HEK293 (cell line): ENCODE results near the gene RBM39.

Experiments used
- CTCF ChIA-PET: fragments of 350-600 bp; formaldehyde crosslinking; extraction: SDS; loops from one replicate; lab custom pipeline; 2021; ENCODE audit warnings: antibody characterized with exemption; lab: Yijun Ruan, JAX
- POLR2A ChIA-PET: fragments of 300-600 bp; formaldehyde crosslinking; extraction: SDS; loops from one replicate; lab custom pipeline; 2020; ENCODE audit warnings: antibody characterized with exemption, inconsistent platforms; lab: Yijun Ruan, JAX
- H3K27ac ChIP-seq: fragments of 200-500 bp; sonication (Bioruptor generic); 2 replicates; pipeline ENCODE4 v1.5.1; 2014; ENCODE audit warnings: low read depth, low read length, control low read depth, inconsistent platforms; ENCODE audit errors: extremely low read depth
- H3K36me3 ChIP-seq, 2 experiments: fragments of 200-500 bp in 1 of 2; sonication (Bioruptor generic) in 1 of 2; 1 replicate in 1 of 2; 2 replicates in 1 of 2; pipeline ENCODE4 v1.5.1; 2014 to 2017; ENCODE audit warnings: inconsistent platforms in 2 of 2, low read length in 2 of 2; ENCODE audit not compliant: control insufficient read depth in 2 of 2, insufficient read depth in 1 of 2
- H3K4me1 ChIP-seq: fragments of 200-500 bp; sonication (Bioruptor generic); 2 replicates; pipeline ENCODE4 v1.5.1; 2014; ENCODE audit warnings: mild to moderate bottlenecking, low read length, inconsistent platforms; ENCODE audit not compliant: control insufficient read depth, insufficient read depth
- H3K4me3 ChIP-seq: 2 replicates; pipeline ENCODE4 v1.5.1; 2011; ENCODE audit warnings: low read depth, mild to moderate bottlenecking, control low read depth, low read length, moderate library complexity
- H3K9me3 ChIP-seq: fragments of 200-500 bp; sonication (Bioruptor generic); 2 replicates; pipeline ENCODE4 v1.5.1; 2014; ENCODE audit warnings: low read depth, low read length, inconsistent platforms; ENCODE audit not compliant: control insufficient read depth, insufficient read depth
- BCL11A ChIP-seq: fragments of 450-650 bp; formaldehyde crosslinking; IDR thresholded peaks from 2 replicates; pipeline ENCODE4 v1.5.1; 2016; ENCODE audit warnings: low read depth, missing biosample characterization, missing genetic modification characterization
- PRDM10 ChIP-seq: fragments of 450-650 bp; formaldehyde crosslinking; IDR thresholded peaks from 2 replicates; pipeline ENCODE4 v1.5.1; 2016; ENCODE audit warnings: missing biosample characterization, missing genetic modification characterization
- SCRT2 ChIP-seq: fragments of 450-650 bp; formaldehyde crosslinking; IDR thresholded peaks from 2 replicates; pipeline ENCODE4 v1.5.1; 2016; ENCODE audit warnings: missing biosample characterization, missing genetic modification characterization
- TCF7L2 ChIP-seq: IDR thresholded peaks from 2 replicates; pipeline ENCODE4 v1.6.1; 2011; ENCODE audit warnings: low read depth, mild to moderate bottlenecking, inconsistent platforms, low read length, moderate library complexity, borderline replicate concordance
- ZBTB17 ChIP-seq: fragments of 450-650 bp; formaldehyde crosslinking; IDR thresholded peaks from 2 replicates; pipeline ENCODE4 v1.5.1; 2016; ENCODE audit warnings: missing biosample characterization, missing genetic modification characterization
- ZBTB7A ChIP-seq: fragments of 450-650 bp; formaldehyde crosslinking; IDR thresholded peaks from 2 replicates; pipeline ENCODE4 v1.5.1; 2016; ENCODE audit warnings: low read depth, missing biosample characterization, missing genetic modification characterization
- ZNF133 ChIP-seq: fragments of 450-650 bp; formaldehyde crosslinking; IDR thresholded peaks from 2 replicates; pipeline ENCODE4 v1.5.1; 2016; ENCODE audit warnings: missing biosample characterization, missing genetic modification characterization
- ZNF16 ChIP-seq: fragments of 450-650 bp; formaldehyde crosslinking; IDR thresholded peaks from 2 replicates; pipeline ENCODE4 v1.5.1; 2016; ENCODE audit warnings: low read depth, missing biosample characterization, missing genetic modification characterization
- ZNF175 ChIP-seq: fragments of 450-650 bp; formaldehyde crosslinking; IDR thresholded peaks from 2 replicates; pipeline ENCODE4 v1.5.1; 2016; ENCODE audit warnings: missing biosample characterization, missing genetic modification characterization
- ZNF184 ChIP-seq: fragments of 450-650 bp; IDR thresholded peaks from 2 replicates; pipeline ENCODE4 v1.5.1; 2018; ENCODE audit warnings: missing biosample characterization, mild to moderate bottlenecking, missing genetic modification characterization
- ZNF211 ChIP-seq: fragments of 450-650 bp; formaldehyde crosslinking; IDR thresholded peaks from 2 replicates; pipeline ENCODE4 v1.5.1; 2016; ENCODE audit warnings: low read depth, missing biosample characterization, missing genetic modification characterization
- ZNF24 ChIP-seq: fragments of 450-650 bp; formaldehyde crosslinking; IDR thresholded peaks from 2 replicates; pipeline ENCODE4 v1.5.1; 2016; ENCODE audit warnings: missing biosample characterization, missing genetic modification characterization
- ZNF280C ChIP-seq: fragments of 450-650 bp; formaldehyde crosslinking; IDR thresholded peaks from 2 replicates; pipeline ENCODE4 v1.5.1; 2016; ENCODE audit warnings: missing biosample characterization, missing genetic modification characterization
- ZNF280D ChIP-seq: fragments of 450-650 bp; formaldehyde crosslinking; IDR thresholded peaks from 2 replicates; pipeline ENCODE4 v1.5.1; 2016; ENCODE audit warnings: missing biosample characterization, missing genetic modification characterization
- ZNF324 ChIP-seq: fragments of 450-650 bp; formaldehyde crosslinking; IDR thresholded peaks from 2 replicates; pipeline ENCODE4 v1.5.1; 2016; ENCODE audit warnings: missing biosample characterization, missing genetic modification characterization
- ZNF335 ChIP-seq: fragments of 450-650 bp; formaldehyde crosslinking; conservative IDR thresholded peaks from 2 replicates; pipeline ENCODE4 v1.5.1; 2016; ENCODE audit warnings: missing biosample characterization, missing genetic modification characterization
- ZNF362 ChIP-seq: fragments of 450-650 bp; formaldehyde crosslinking; IDR thresholded peaks from 2 replicates; pipeline ENCODE4 v1.5.1; 2016; ENCODE audit warnings: missing biosample characterization, missing genetic modification characterization
- ZNF501 ChIP-seq: fragments of 450-650 bp; formaldehyde crosslinking; IDR thresholded peaks from 2 replicates; pipeline ENCODE4 v1.5.1; 2016; ENCODE audit warnings: missing biosample characterization, missing genetic modification characterization
- ZNF596 ChIP-seq: fragments of 450-650 bp; IDR thresholded peaks from 2 replicates; pipeline ENCODE4 v1.5.0; 2018; ENCODE audit warnings: missing biosample characterization, mild to moderate bottlenecking, missing genetic modification characterization, moderate library complexity
- ZNF664 ChIP-seq: fragments of 450-650 bp; formaldehyde crosslinking; IDR thresholded peaks from 2 replicates; pipeline ENCODE4 v1.5.1; 2016; ENCODE audit warnings: missing biosample characterization, missing genetic modification characterization
- ZNF777 ChIP-seq: fragments of 450-650 bp; formaldehyde crosslinking; IDR thresholded peaks from 2 replicates; pipeline ENCODE4 v1.5.1; 2017; ENCODE audit warnings: missing biosample characterization, missing genetic modification characterization, borderline replicate concordance
- ZNF792 ChIP-seq: fragments of 450-650 bp; formaldehyde crosslinking; IDR thresholded peaks from 2 replicates; pipeline ENCODE4 v1.5.1; 2016; ENCODE audit warnings: missing biosample characterization, missing genetic modification characterization
- ZSCAN4 ChIP-seq: fragments of 450-650 bp; formaldehyde crosslinking; IDR thresholded peaks from 2 replicates; pipeline ENCODE4 v1.5.1; 2017; ENCODE audit warnings: missing biosample characterization, missing genetic modification characterization

The RBM39 gene

GRCh38 chr20:35771689-35772562 lies 29.9 kb upstream of the RBM39 start, which contains the start of gene PHF20 (continued):
- peak; percentile 98 for TF ChIP-seq ZNF280D (tag by site-specific recombination)
- no peak for TF ChIP-seq ZNF175 (tag by site-specific recombination)
- peak; percentile 83 for TF ChIP-seq ZNF324
- TF ChIP-seq ZNF184: 0 out of 2 replicates have a peak, but pooled peaks have one; percentile 62
- TF ChIP-seq ZNF24: peak; percentile 90
- TF ChIP-seq ZNF362: no peak
- TF ChIP-seq ZBTB17 (tag by site-specific recombination): peak; percentile 85

GRCh38 chr20:35771367-35771688 lies 29.3 kb upstream of the RBM39 start:
- CTCF ChIA-PET: interaction anchor here (1.0 to 1.6 kb wide), 2 partner anchors 28 to 183 kb away, joined by 3 to 4 read pairs; partner anchors contain the start of gene SCAND1
- Histone ChIP-seq H3K27ac (no peak overlapping the region), H3K4me3 (no peak overlapping the region), H3K36me3 (peaks cover 0 to 8% of the 10 kb centered on the region in 2 experiments; a peak in 1 of 3 replicates), H3K9me3 (no peaks in the 10 kb centered on the region), H3K4me1 (peaks cover 13% of the 10 kb centered on the region)
- POLR2A ChIA-PET: interaction anchor here (0.6 to 7.5 kb wide), 4 partner anchors 29 to 802 kb away, joined by 3 to 109 read pairs (median 7); partner anchors contain the start of genes RBM39, SCAND1 and TGIF2
- no peak for TF ChIP-seq ZNF792 (tag by site-specific recombination)
- TF ChIP-seq TCF7L2: no peak
- TF ChIP-seq BCL11A (tag by site-specific recombination): no peak
- TF ChIP-seq ZBTB7A (tag by site-specific recombination): 0 out of 2 replicates have a peak, but pooled peaks have one; percentile 61
- no peak for TF ChIP-seq ZNF501
- TF ChIP-seq ZNF133 (tag by site-specific recombination): 0 out of 2 replicates have a peak, but pooled peaks have one; percentile 48
- TF ChIP-seq ZNF777 (tag by site-specific recombination): no peak
- TF ChIP-seq ZNF280C: no peak
- no peak for TF ChIP-seq ZNF16 (tag by site-specific recombination)
- TF ChIP-seq ZNF211: no peak
- TF ChIP-seq ZNF664 (tag by site-specific recombination): no peak
- 0 out of 2 replicates have a peak, but pooled peaks have one; percentile 52 for TF ChIP-seq ZNF335
- no peak for TF ChIP-seq SCRT2 (tag by site-specific recombination)
- no peak for TF ChIP-seq PRDM10 (tag by site-specific recombination)
- TF ChIP-seq ZSCAN4 (tag by site-specific recombination): no peak
- no peak for TF ChIP-seq ZNF596 (tag by site-specific recombination)
